H1 (cell line): Measurements from ENCODE around the gene MOV10L1. TPM values are rescaled to one million over a fixed set of nuclear protein-coding genes. Genes with fewer than 3 reads are reported as not detected.

Experiments used
- CTCF ChIA-PET: fragments of 300-600 bp; sonication (Branson Sonifier 250); formaldehyde crosslinking; loops from one replicate; lab custom pipeline; 2021; ENCODE audit not compliant: partially characterized antibody; lab: Charles Lee
- POLR2A ChIA-PET: fragments of 300-600 bp; sonication (Branson Sonifier 250); formaldehyde crosslinking; loops from one replicate; lab custom pipeline; 2021; ENCODE audit warnings: inconsistent platforms; ENCODE audit not compliant: partially characterized antibody; lab: Charles Lee
- DNase-seq, 2 experiments: peaks; one replicate each; pipeline versions ENCODE4 v3.0.0 to v3.0.0-alpha.2; 2010 to 2022; ENCODE audit warnings: low spot score in 2 of 2, low read depth in 1 of 2, mixed read lengths in 1 of 2
- FAIRE-seq: peaks from 2 replicates; lab custom pipeline; 2011; peaks lifted over from hg19 to GRCh38; lab: Jason Lieb, UNC
- H2AFZ ChIP-seq: 2 replicates; pipeline ENCODE4 v1.8.1; 2012; ENCODE audit warnings: low read length, inconsistent platforms
- H2AK5ac ChIP-seq: 2 replicates; pipeline ENCODE4 v1.6.1; 2013; ENCODE audit warnings: low read depth, low read length
- H2BK120ac ChIP-seq: replicated peaks from 2 replicates; pipeline ENCODE3; 2013; ENCODE audit warnings: low read depth, low read length, inconsistent platforms
- H2BK12ac ChIP-seq: 2 replicates; pipeline ENCODE4 v1.6.1; 2013; ENCODE audit warnings: low read depth, low read length
- H2BK15ac ChIP-seq: 2 replicates; pipeline ENCODE4 v1.6.1; 2013; ENCODE audit warnings: low read length
- H2BK20ac ChIP-seq: 2 replicates; pipeline ENCODE4 v1.6.1; 2013; ENCODE audit warnings: low read length
- H2BK5ac ChIP-seq: 2 replicates; pipeline ENCODE4 v1.6.1; 2013; ENCODE audit warnings: low read depth, low read length
- H3K14ac ChIP-seq: 2 replicates; pipeline ENCODE4 v1.6.1; 2013; ENCODE audit warnings: inconsistent platforms; ENCODE audit not compliant: insufficient read length
- H3K18ac ChIP-seq: 2 replicates; pipeline ENCODE4 v1.6.1; 2013; ENCODE audit warnings: low read length; ENCODE audit errors: extremely low read depth
- H3K23ac ChIP-seq: 2 replicates; pipeline ENCODE4 v1.6.1; 2013; ENCODE audit warnings: inconsistent platforms; ENCODE audit not compliant: insufficient read length
- H3K23me2 ChIP-seq: 2 replicates; pipeline ENCODE4 v1.6.1; 2013; ENCODE audit warnings: low read depth, low read length
- H3K27ac ChIP-seq: 2 replicates; pipeline ENCODE4 v1.6.1; 2011; ENCODE audit warnings: low read depth, low read length, inconsistent platforms
- H3K27me3 ChIP-seq, 4 experiments: replicated peaks in 1 of 4; 1 replicate in 1 of 4; 2 replicates in 3 of 4; pipeline versions ENCODE4 v1.6.1 to v1.8.1; 2011 to 2013; ENCODE audit warnings: low read length in 3 of 4, mild to moderate bottlenecking in 3 of 4, inconsistent platforms in 2 of 4, mixed read lengths in 2 of 4, moderate library complexity in 1 of 4; ENCODE audit not compliant: control insufficient read depth in 3 of 4, insufficient read depth in 3 of 4; ENCODE audit errors: extremely low read depth in 1 of 4
- H3K36me3 ChIP-seq, 4 experiments: 2 replicates each; pipeline versions ENCODE4 v1.6.1 to v1.8.1; 2011 to 2013; ENCODE audit warnings: mild to moderate bottlenecking in 4 of 4, low read length in 3 of 4, moderate library complexity in 2 of 4, control low read depth in 1 of 4, inconsistent platforms in 1 of 4; ENCODE audit not compliant: insufficient read depth in 4 of 4, control insufficient read depth in 2 of 4
- H3K4ac ChIP-seq: replicated peaks from 2 replicates; pipeline ENCODE3; 2013; ENCODE audit warnings: low read length, low read depth, mixed read lengths, inconsistent platforms; ENCODE audit not compliant: insufficient read length
- H3K4me1 ChIP-seq, 4 experiments: replicated peaks in 1 of 4; 1 replicate in 1 of 4; 2 replicates in 3 of 4; pipeline versions ENCODE4 v1.6.1 to v1.8.1; 2011 to 2013; ENCODE audit warnings: low read length in 3 of 4, inconsistent platforms in 2 of 4, mixed read lengths in 1 of 4; ENCODE audit not compliant: insufficient read depth in 4 of 4, control insufficient read depth in 3 of 4
- H3K4me2 ChIP-seq, 2 experiments: 2 replicates each; pipeline versions ENCODE4 v1.6.1 to v1.8.1; 2011 to 2013; ENCODE audit warnings: low read depth in 2 of 2, low read length in 2 of 2, control low read depth in 1 of 2, inconsistent platforms in 1 of 2, mild to moderate bottlenecking in 1 of 2; ENCODE audit not compliant: insufficient read depth in 1 of 2
- H3K4me3 ChIP-seq, 4 experiments: fragments of 200-600, 300-600 bp in 1 of 4; sonication (generic), shearing (Covaris generic), sonication (Bioruptor Twin) in 1 of 4; 2 replicates each; pipeline versions ENCODE4 v1.5.1 to v1.8.1; 2011 to 2016; ENCODE audit warnings: low read length in 4 of 4, low read depth in 3 of 4, control low read depth in 2 of 4, inconsistent platforms in 2 of 4, mild to moderate bottlenecking in 2 of 4, mixed read lengths in 1 of 4, moderate library complexity in 1 of 4; ENCODE audit not compliant: insufficient read depth in 2 of 4; ENCODE audit errors: extremely low read depth in 1 of 4
- H3K56ac ChIP-seq: replicated peaks from 2 replicates; pipeline ENCODE3; 2013; ENCODE audit warnings: low read depth, mild to moderate bottlenecking, mixed read lengths, low read length, inconsistent platforms; ENCODE audit not compliant: insufficient read length
- H3K79me1 ChIP-seq: 2 replicates; pipeline ENCODE4 v1.6.1; 2013; ENCODE audit warnings: low read depth, low read length, control low read depth
- H3K79me2 ChIP-seq, 2 experiments: 2 replicates each; pipeline versions ENCODE4 v1.6.1 to v1.8.1; 2012 to 2013; ENCODE audit warnings: low read length in 2 of 2, mild to moderate bottlenecking in 2 of 2, inconsistent platforms in 1 of 2; ENCODE audit not compliant: insufficient read depth in 2 of 2, control insufficient read depth in 1 of 2
- H3K9ac ChIP-seq, 4 experiments: replicated peaks in 1 of 4; 1 replicate in 1 of 4; 2 replicates in 3 of 4; pipeline versions ENCODE4 v1.6.1 to v1.8.1; 2011 to 2013; ENCODE audit warnings: low read depth in 3 of 4, low read length in 3 of 4, control low read depth in 2 of 4, mild to moderate bottlenecking in 2 of 4, moderate library complexity in 2 of 4, inconsistent platforms in 1 of 4; ENCODE audit errors: extremely low read depth in 1 of 4
- H3K9me3 ChIP-seq, 2 experiments: 2 replicates each; pipeline versions ENCODE4 v1.6.1 to v1.8.1; 2012 to 2013; ENCODE audit warnings: mild to moderate bottlenecking in 2 of 2, moderate library complexity in 2 of 2, control low read depth in 1 of 2, inconsistent platforms in 1 of 2, low read depth in 1 of 2, low read length in 1 of 2, mixed read lengths in 1 of 2; ENCODE audit not compliant: insufficient read depth in 2 of 2
- H4K20me1 ChIP-seq, 2 experiments: replicated peaks in 1 of 2; 2 replicates each; pipeline versions ENCODE3 to v1.8.1; 2011 to 2013; ENCODE audit warnings: inconsistent platforms in 2 of 2, low read length in 2 of 2, mild to moderate bottlenecking in 1 of 2; ENCODE audit not compliant: insufficient read depth in 2 of 2, control insufficient read depth in 1 of 2
- H4K5ac ChIP-seq: 2 replicates; pipeline ENCODE4 v1.6.1; 2013; ENCODE audit warnings: low read length, low read depth, mixed read lengths, inconsistent platforms; ENCODE audit not compliant: insufficient read length
- H4K8ac ChIP-seq: 2 replicates; pipeline ENCODE4 v1.8.0; 2013; ENCODE audit warnings: mild to moderate bottlenecking, moderate library complexity, low read length, inconsistent platforms; ENCODE audit not compliant: insufficient read depth; ENCODE audit errors: extremely low read depth
- H4K91ac ChIP-seq: replicated peaks from 2 replicates; pipeline ENCODE3; 2013; ENCODE audit warnings: low read length, mixed read lengths, inconsistent platforms; ENCODE audit not compliant: insufficient read length
- ATF3 ChIP-seq: IDR thresholded peaks from 2 replicates; pipeline ENCODE4 v1.6.1; 2011; ENCODE audit warnings: low read depth, mild to moderate bottlenecking, low read length; ENCODE audit not compliant: insufficient read depth
- BACH1 ChIP-seq: IDR thresholded peaks from 2 replicates; pipeline ENCODE4 v1.6.1; 2012; ENCODE audit warnings: low read length, improper control_type of control experiment
- CBX5 ChIP-seq: fragments of 300-800, 300-1000 bp; sonication (generic); IDR thresholded peaks from 2 replicates; pipeline ENCODE4 v1.7.1; 2016; ENCODE audit warnings: antibody characterized with exemption, low read length, low read depth
- CTCF ChIP-seq, 3 experiments: IDR thresholded peaks; 1 replicate in 2 of 3; 2 replicates in 1 of 3; pipeline versions ENCODE4 v1.5.1 to v1.6.1; 2011; ENCODE audit warnings: low read length in 3 of 3, mild to moderate bottlenecking in 3 of 3, inconsistent platforms in 2 of 3, low read depth in 1 of 3, moderate library complexity in 1 of 3; ENCODE audit not compliant: insufficient read depth in 1 of 3; ENCODE audit errors: control extremely low read depth in 1 of 3
- WGBS, 2 experiments: shearing (Covaris generic) in 1 of 2; methylation state at CpG; one replicate each; pipeline versions ENCODE4 v1.1.6 to v1.1.7; 2013 to 2015; ENCODE audit warnings: low lambda C conversion rate in 2 of 2, mixed read lengths in 2 of 2, inconsistent platforms in 1 of 2, low coverage in 1 of 2, missing lambda C conversion rate in 1 of 2; ENCODE audit not compliant: insufficient replicate concordance in 2 of 2, insufficient coverage in 1 of 2, insufficient read length in 1 of 2; ENCODE audit errors: extremely low coverage in 1 of 2, missing lambda C conversion rate in 1 of 2; 5-methylcytosine and 5-hydroxymethylcytosine counted together
- polyA plus RNA-seq, 7 experiments: library from polyadenylated mRNA; depleted of rRNA in 3 of 7; stranded (reverse) in 5 of 7; unstranded in 2 of 7; fragments of >200 nt in 5 of 7; fragments of 200-250 nt in 2 of 7; gene quantifications; 1 replicate in 5 of 7; 2 replicates in 1 of 7; 4 replicates in 1 of 7; pipeline versions ENCODE4 v1.2.1 to v1.2.3, GENCODE V29; 2011 to 2013; ENCODE audit warnings: missing spikeins in 2 of 7, mixed read lengths in 2 of 7
- total RNA-seq: library from RNA; stranded (reverse); fragmentation: NEBNext Ultra II Directional; extraction: Animal tissue kit (Norgen Biotek cat#: 25700); gene quantifications from 2 replicates; pipeline ENCODE4 v1.2.1, GENCODE V29; 2021

Gene MOV10L1
- total and polyA plus RNA-seq, 2 of the 8 experiments (the other 6 are each of a cell fraction or from before 2014, with no cell fraction given) = 0.32 TPM; not detected in 1

GRCh38 chr22:50111056-50111455, 21.2 kb downstream of the MOV10L1 start:
- H4K91ac ChIP-seq = no peak overlapping the region
- H4K5ac ChIP-seq = no peak overlapping the region
- H4K20me1 ChIP-seq = no peaks in the 10 kb centered on the region
- no peak overlapping the region for H3K23ac ChIP-seq
- no peak overlapping the region for H3K56ac ChIP-seq
- no peak for TF ChIP-seq ATF3
- no peak for TF ChIP-seq CTCF (IDR thresholded peaks at IDR 0.05; ENCODE audit: control extremely low read depth in 1 of 3, insufficient read depth in 1 of 3, low read depth in 1 of 3, low read length in 3 of 3)
- TF ChIP-seq BACH1 = no peak
- TF ChIP-seq CBX5 = no peak
- TF ChIP-seq, all 59 proteins: peak for 0
- no peak overlapping the region for H2BK15ac ChIP-seq
- no peak overlapping the region for H3K4me2 ChIP-seq
- no peak overlapping the region for H2BK20ac ChIP-seq
- H3K9me3 ChIP-seq = no peaks in the 10 kb centered on the region
- DNase-seq (no peak), FAIRE-seq (no peak)
- peak overlapping the region; percentile 94 for H2AFZ ChIP-seq
- no peaks in the 10 kb centered on the region for H3K23me2 ChIP-seq
- no peak overlapping the region for H2BK5ac ChIP-seq
- H3K79me2 ChIP-seq = no peaks in the 10 kb centered on the region
- no peaks in the 10 kb centered on the region for H3K4me1 ChIP-seq
- no peak overlapping the region for H2AK5ac ChIP-seq
- CTCF ChIA-PET = interaction anchor here (0.9 to 1.7 kb wide), 2 partner anchors 55 to 131 kb away, joined by 3 to 4 read pairs; no protein-coding TSS in a partner anchor
- H3K4ac ChIP-seq = no peak overlapping the region
- H3K4me3 ChIP-seq = no peak overlapping the region
- no peaks in the 10 kb centered on the region; a peak in 1 of 8 replicates for H3K36me3 ChIP-seq
- H2BK120ac ChIP-seq = no peak overlapping the region
- H3K79me1 ChIP-seq = no peaks in the 10 kb centered on the region
- POLR2A ChIA-PET = no interaction called here
- H3K27ac ChIP-seq = no peak overlapping the region
- no peak overlapping the region for H3K9ac ChIP-seq
- H3K27me3 ChIP-seq = no peaks in the 10 kb centered on the region; a peak in 1 of 7 replicates
- 75% methylated on average over 1 of the region's 1 CpG; no CpG with 5 or more reads in 1 of the 2 experiments for WGBS, 2 experiments
- H3K14ac ChIP-seq = no peak overlapping the region
- no peak overlapping the region for H3K18ac ChIP-seq
- H2BK12ac ChIP-seq = no peak overlapping the region
- H4K8ac ChIP-seq = no peak overlapping the region
